Measurements from ENCODE around the gene ENTPD5. TPM values are rescaled to one million over a fixed set of nuclear protein-coding genes. Genes with fewer than 3 reads are reported as not detected.

Gene ENTPD5
- total and polyA plus RNA-seq, 2 donors (not counting 3 experiments of a cell fraction or from before 2014, with no cell fraction given): 8.4 to 13.0 TPM

DNA sequence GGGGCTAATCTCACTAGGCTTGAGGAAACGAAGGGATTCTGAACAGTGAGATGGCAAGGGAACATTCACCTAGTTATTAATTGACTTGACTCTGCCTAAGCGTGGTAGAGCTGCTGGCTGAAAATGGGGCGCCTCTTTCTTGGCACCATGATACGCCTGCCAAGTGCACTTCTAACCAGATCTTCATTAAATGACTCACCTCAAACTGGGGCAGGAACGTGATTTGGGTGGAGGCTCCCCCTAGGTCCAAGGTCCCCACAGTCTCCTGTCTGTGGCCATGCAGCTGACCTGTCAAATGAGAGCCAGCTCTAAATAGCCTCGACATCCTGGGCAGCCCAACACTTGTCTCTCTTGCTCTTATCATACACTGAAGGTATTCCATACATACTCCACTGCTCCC lies 43.0 kb downstream of the ENTPD5 start:
- no peaks in the 10 kb centered on the region for H4K20me1 ChIP-seq (replicated peaks; ENCODE audit: control insufficient read depth, extremely low read depth, insufficient read depth, low read length)
- H3K9me3 ChIP-seq (replicated peaks; ENCODE audit: control insufficient read depth, insufficient read depth, low read length): no peaks in the 10 kb centered on the region
- no peak overlapping the region for H3K27ac ChIP-seq (ENCODE audit: insufficient read depth, low read depth, low read length)
- H3K4me1 ChIP-seq (ENCODE audit: control insufficient read depth, extremely low read depth, insufficient read depth, low read length): no peaks in the 10 kb centered on the region
- ChIA-PET POLR2A (interaction anchor here (0.7 kb wide), 1 partner anchor 69 kb away, joined by 4 read pairs; no protein-coding TSS in a partner anchor), CTCF (no interaction called here)
- H3K4me3 ChIP-seq (replicated peaks in 1 of 3; ENCODE audit: insufficient read depth in 1 of 3, low read depth in 1 of 3, low read length in 3 of 3): no peak overlapping the region
- intact Hi-C loops (cut with micrococcal nuclease) (no loop called here), dilution Hi-C loops (cut with MboI; ENCODE audit: extremely low pct_ligation_motif_present, low sequenced_read_pairs) (no loop called here)
- no peak for TF ChIP-seq POLR2A (IDR thresholded peaks at IDR 0.05; ENCODE audit: low read depth, low read length)
- no peak for TF ChIP-seq MYC (IDR thresholded peaks at IDR 0.05; ENCODE audit: low read depth, low read length)
- no peak for TF ChIP-seq POLR2AphosphoS5 (IDR thresholded peaks at IDR 0.05; ENCODE audit: insufficient read depth, low read depth, low read length)
- H3K9me1 ChIP-seq (replicated peaks; ENCODE audit: control insufficient read depth, extremely low read depth, insufficient read depth, low read length): no peaks in the 10 kb centered on the region
- DNase-seq (ENCODE audit: low read depth, low spot score) (no peak), FAIRE-seq (no peak)
- no peaks in the 10 kb centered on the region for H3K27me3 ChIP-seq (ENCODE audit: control insufficient read depth in 2 of 2, insufficient read depth in 2 of 2, low read length in 2 of 2)
- no peak overlapping the region for H3K4me2 ChIP-seq (ENCODE audit: insufficient read depth, low read length)
- BruUV-seq (replicated peaks): no TSS peak
- H3K79me2 ChIP-seq (ENCODE audit: control insufficient read depth, insufficient read depth, low read length): no peaks in the 10 kb centered on the region
- no peaks in the 10 kb centered on the region for H3K36me3 ChIP-seq (ENCODE audit: control insufficient read depth in 2 of 2, extremely low read depth in 1 of 2, insufficient read depth in 2 of 2, low read length in 2 of 2)
- H3K9ac ChIP-seq (replicated peaks; ENCODE audit: extremely low read depth, insufficient read depth, low read length): no peak overlapping the region
- no peak overlapping the region for H2AFZ ChIP-seq (ENCODE audit: low read depth, low read length)

- Histone ChIP-seq H3K79me2 (ENCODE audit: control insufficient read depth, insufficient read depth, low read length) (no peaks in the 10 kb centered on the region), H3K27ac (ENCODE audit: insufficient read depth, low read depth, low read length) (no peak overlapping the region), H3K4me2 (ENCODE audit: insufficient read depth, low read length) (no peak overlapping the region), H3K27me3 (ENCODE audit: control insufficient read depth in 2 of 2, insufficient read depth in 2 of 2, low read length in 2 of 2) (no peaks in the 10 kb centered on the region), H3K4me3 (replicated peaks in 1 of 3; ENCODE audit: insufficient read depth in 1 of 3, low read depth in 1 of 3, low read length in 3 of 3) (no peak overlapping the region), H3K36me3 (ENCODE audit: control insufficient read depth in 2 of 2, extremely low read depth in 1 of 2, insufficient read depth in 2 of 2, low read length in 2 of 2) (peaks cover 0 to 4% of the 10 kb centered on the region in 2 experiments), H4K20me1 (replicated peaks; ENCODE audit: control insufficient read depth, extremely low read depth, insufficient read depth, low read length) (no peaks in the 10 kb centered on the region), H3K9me1 (replicated peaks; ENCODE audit: control insufficient read depth, extremely low read depth, insufficient read depth, low read length) (no peaks in the 10 kb centered on the region), H2AFZ (ENCODE audit: low read depth, low read length) (no peak overlapping the region), H3K9ac (replicated peaks; ENCODE audit: extremely low read depth, insufficient read depth, low read length) (no peak overlapping the region), H3K9me3 (replicated peaks; ENCODE audit: control insufficient read depth, insufficient read depth, low read length) (no peaks in the 10 kb centered on the region), H3K4me1 (ENCODE audit: control insufficient read depth, extremely low read depth, insufficient read depth, low read length) (no peaks in the 10 kb centered on the region)
- dilution Hi-C loops (cut with MboI; ENCODE audit: extremely low pct_ligation_motif_present, low sequenced_read_pairs): no loop called here
- ChIA-PET CTCF (interaction anchor here (0.6 to 0.7 kb wide), 2 partner anchors 9 to 63 kb away, joined by 3 read pairs; no protein-coding TSS in a partner anchor), POLR2A (no interaction called here)
- intact Hi-C loops (cut with micrococcal nuclease): no loop called here
- FAIRE-seq (no peak), DNase-seq (ENCODE audit: low read depth, low spot score) (no peak)
- TF ChIP-seq POLR2A (IDR thresholded peaks at IDR 0.05; ENCODE audit: low read depth, low read length): no peak
- no peak for TF ChIP-seq EZH2 (IDR thresholded peaks at IDR 0.05; ENCODE audit: borderline replicate concordance, low read depth, low read length, severe bottlenecking)
- TF ChIP-seq, protein P1, sequence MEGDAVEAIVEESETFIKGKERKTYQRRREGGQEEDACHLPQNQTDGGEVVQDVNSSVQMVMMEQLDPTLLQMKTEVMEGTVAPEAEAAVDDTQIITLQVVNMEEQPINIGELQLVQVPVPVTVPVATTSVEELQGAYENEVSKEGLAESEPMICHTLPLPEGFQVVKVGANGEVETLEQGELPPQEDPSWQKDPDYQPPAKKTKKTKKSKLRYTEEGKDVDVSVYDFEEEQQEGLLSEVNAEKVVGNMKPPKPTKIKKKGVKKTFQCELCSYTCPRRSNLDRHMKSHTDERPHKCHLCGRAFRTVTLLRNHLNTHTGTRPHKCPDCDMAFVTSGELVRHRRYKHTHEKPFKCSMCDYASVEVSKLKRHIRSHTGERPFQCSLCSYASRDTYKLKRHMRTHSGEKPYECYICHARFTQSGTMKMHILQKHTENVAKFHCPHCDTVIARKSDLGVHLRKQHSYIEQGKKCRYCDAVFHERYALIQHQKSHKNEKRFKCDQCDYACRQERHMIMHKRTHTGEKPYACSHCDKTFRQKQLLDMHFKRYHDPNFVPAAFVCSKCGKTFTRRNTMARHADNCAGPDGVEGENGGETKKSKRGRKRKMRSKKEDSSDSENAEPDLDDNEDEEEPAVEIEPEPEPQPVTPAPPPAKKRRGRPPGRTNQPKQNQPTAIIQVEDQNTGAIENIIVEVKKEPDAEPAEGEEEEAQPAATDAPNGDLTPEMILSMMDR (IDR thresholded peaks at IDR 0.05; ENCODE audit: extremely low read depth in 1 of 2, insufficient read depth in 1 of 2, low read depth in 1 of 2, low read length in 2 of 2): no peak
- TF ChIP-seq GATA2 (IDR thresholded peaks at IDR 0.05; ENCODE audit: insufficient read depth, insufficient read length, low read depth, low read length): no peak
- no peak for TF ChIP-seq POLR2AphosphoS5 (IDR thresholded peaks at IDR 0.05; ENCODE audit: insufficient read depth, low read depth, low read length)
- TF ChIP-seq JUN (IDR thresholded peaks at IDR 0.05; ENCODE audit: borderline replicate concordance, insufficient read depth, insufficient read length, low read depth): no peak
- TF ChIP-seq, protein P2, sequence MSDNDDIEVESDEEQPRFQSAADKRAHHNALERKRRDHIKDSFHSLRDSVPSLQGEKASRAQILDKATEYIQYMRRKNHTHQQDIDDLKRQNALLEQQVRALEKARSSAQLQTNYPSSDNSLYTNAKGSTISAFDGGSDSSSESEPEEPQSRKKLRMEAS (IDR thresholded peaks at IDR 0.05; ENCODE audit: insufficient read depth, insufficient read length): no peak
- TF ChIP-seq MYC (IDR thresholded peaks at IDR 0.05; ENCODE audit: low read depth, low read length): no peak
- no peak for TF ChIP-seq FOS (IDR thresholded peaks at IDR 0.05; ENCODE audit: borderline replicate concordance, insufficient read depth, low read length)
- no TSS peak for BruUV-seq (replicated peaks)
These were observed 45.6 kb downstream of the ENTPD5 start for GRCh38 chr14:73973497-73973896.
